ENCODE measurements around the gene KRTAP10-7.

GRCh38 chr21:44640761-44641160 is 40.4 kb downstream of the KRTAP10-7 start:
- TF ChIP-seq EZH2 (IDR thresholded peaks at IDR 0.05; ENCODE audit: insufficient read depth, low read length) (no peak), CTCF (IDR thresholded peaks at IDR 0.05; ENCODE audit: insufficient read depth, low read depth, low read length) (no peak)

Measured in astrocyte (in vitro differentiated cells and primary cell).